Mammary epithelial cell (primary cell): ENCODE measurements around the gene CDKAL1.

Source experiments
- EZH2 ChIP-seq: IDR thresholded peaks from 2 replicates; pipeline ENCODE4 v1.6.1; 2012; ENCODE audit warnings: low read length, inconsistent platforms, borderline replicate concordance
- TF ChIP-seq, protein P1 (sequence below), 2 donors: IDR thresholded peaks in 1 of 2; conservative IDR thresholded peaks in 1 of 2; 2 replicates each; pipeline ENCODE4 v1.5.1; 2011 to 2012; ENCODE audit warnings: inconsistent platforms in 2 of 2, low read length in 2 of 2, mild to moderate bottlenecking in 2 of 2, control low read depth in 1 of 2, low read depth in 1 of 2; ENCODE audit not compliant: insufficient read depth in 1 of 2; ENCODE audit errors: extremely low read depth in 1 of 2

DNA sequence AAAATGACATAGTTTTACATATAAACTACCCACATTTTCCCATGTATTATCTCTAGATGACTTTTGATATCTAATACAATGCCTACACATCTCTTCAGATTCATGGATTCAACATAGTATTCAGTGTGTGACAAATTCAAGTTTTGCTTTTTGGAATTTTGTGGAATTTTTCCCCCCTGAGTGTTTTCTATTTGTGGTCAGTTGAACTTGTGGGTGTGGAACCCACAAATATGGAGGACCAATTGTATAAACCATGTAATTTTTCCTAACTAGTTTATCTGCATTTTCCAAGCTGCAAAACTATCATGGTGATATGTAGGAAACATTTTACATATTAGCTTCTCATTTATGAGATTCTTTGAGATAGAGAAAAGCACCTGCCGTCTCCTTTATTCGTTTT is 685.0 kb downstream of the CDKAL1 start:
- TF ChIP-seq EZH2: no peak
- TF ChIP-seq, protein P1, sequence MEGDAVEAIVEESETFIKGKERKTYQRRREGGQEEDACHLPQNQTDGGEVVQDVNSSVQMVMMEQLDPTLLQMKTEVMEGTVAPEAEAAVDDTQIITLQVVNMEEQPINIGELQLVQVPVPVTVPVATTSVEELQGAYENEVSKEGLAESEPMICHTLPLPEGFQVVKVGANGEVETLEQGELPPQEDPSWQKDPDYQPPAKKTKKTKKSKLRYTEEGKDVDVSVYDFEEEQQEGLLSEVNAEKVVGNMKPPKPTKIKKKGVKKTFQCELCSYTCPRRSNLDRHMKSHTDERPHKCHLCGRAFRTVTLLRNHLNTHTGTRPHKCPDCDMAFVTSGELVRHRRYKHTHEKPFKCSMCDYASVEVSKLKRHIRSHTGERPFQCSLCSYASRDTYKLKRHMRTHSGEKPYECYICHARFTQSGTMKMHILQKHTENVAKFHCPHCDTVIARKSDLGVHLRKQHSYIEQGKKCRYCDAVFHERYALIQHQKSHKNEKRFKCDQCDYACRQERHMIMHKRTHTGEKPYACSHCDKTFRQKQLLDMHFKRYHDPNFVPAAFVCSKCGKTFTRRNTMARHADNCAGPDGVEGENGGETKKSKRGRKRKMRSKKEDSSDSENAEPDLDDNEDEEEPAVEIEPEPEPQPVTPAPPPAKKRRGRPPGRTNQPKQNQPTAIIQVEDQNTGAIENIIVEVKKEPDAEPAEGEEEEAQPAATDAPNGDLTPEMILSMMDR (conservative IDR thresholded peaks at IDR 0.05 in 1 of 2, IDR thresholded peaks at IDR 0.05 in 1 of 2; ENCODE audit: extremely low read depth in 1 of 2, insufficient read depth in 1 of 2, low read depth in 1 of 2, low read length in 2 of 2): no peak
